ENCODE data around the gene HCK.

Gene HCK

GRCh38 chr20:32083469-32083868 is 31.4 kb downstream of the HCK start:
- DNase-seq (ENCODE audit: low read depth): no peak
- no peak overlapping the region for H3K4me3 ChIP-seq (ENCODE audit: low read depth, low read length)
- in situ Hi-C loops (cut with HindIII; ENCODE audit: low sequenced_read_pairs): loop anchor here (10.0 kb wide), 1 partner anchor 239 kb away; the partner anchor contains the start of gene FOXS1
- TF ChIP-seq CTCF (IDR thresholded peaks at IDR 0.05; ENCODE audit: low read depth, low read length, missing control alignments): no peak

- in situ Hi-C loops (cut with HindIII; ENCODE audit: low sequenced_read_pairs): loop anchor here (5.0 to 10.0 kb wide), 2 partner anchors 45 to 242 kb away; partner anchors contain the start of gene FOXS1
- DNase-seq (ENCODE audit: low read depth): no peak
- no peak for TF ChIP-seq CTCF (IDR thresholded peaks at IDR 0.05; ENCODE audit: low read depth, low read length, missing control alignments)
- no peak overlapping the region for H3K4me3 ChIP-seq (ENCODE audit: low read depth, low read length)
Measured at GRCh38 chr20:32087070-32087469, 35.0 kb downstream of the HCK start.

GRCh38 chr20:32088759-32089158 is 36.7 kb downstream of the HCK start:
- in situ Hi-C loops (cut with HindIII; ENCODE audit: low sequenced_read_pairs): loop anchor here (5.0 to 10.0 kb wide), 2 partner anchors 46 to 244 kb away; partner anchors contain the start of gene FOXS1
- DNase-seq (ENCODE audit: low read depth): no peak
- H3K4me3 ChIP-seq (ENCODE audit: low read depth, low read length): no peak overlapping the region
- no peak for TF ChIP-seq CTCF (IDR thresholded peaks at IDR 0.05; ENCODE audit: low read depth, low read length, missing control alignments)

- in situ Hi-C loops (cut with HindIII; ENCODE audit: low sequenced_read_pairs): loop anchor here (5.0 to 10.0 kb wide), 2 partner anchors 47 to 245 kb away; partner anchors contain the start of gene FOXS1
- no peak for DNase-seq (ENCODE audit: low read depth)
- no peak for TF ChIP-seq CTCF (IDR thresholded peaks at IDR 0.05; ENCODE audit: low read depth, low read length, missing control alignments)
- H3K4me3 ChIP-seq (ENCODE audit: low read depth, low read length): no peak overlapping the region
Measured at GRCh38 chr20:32089637-32090362, 37.8 kb downstream of the HCK start.

GRCh38 chr20:32091888-32092346 is 39.9 kb downstream of the HCK start:
- DNase-seq (ENCODE audit: low read depth): peak; percentile 40
- no peak overlapping the region for H3K4me3 ChIP-seq (ENCODE audit: low read depth, low read length)
- TF ChIP-seq CTCF (IDR thresholded peaks at IDR 0.05; ENCODE audit: low read depth, low read length, missing control alignments): peak; percentile 95
- in situ Hi-C loops (cut with HindIII; ENCODE audit: low sequenced_read_pairs): no loop called here

- no peak for TF ChIP-seq CTCF (IDR thresholded peaks at IDR 0.05; ENCODE audit: low read depth, low read length, missing control alignments)
- DNase-seq (ENCODE audit: low read depth): no peak
- in situ Hi-C loops (cut with HindIII; ENCODE audit: low sequenced_read_pairs): no loop called here
- H3K4me3 ChIP-seq (ENCODE audit: low read depth, low read length): no peak overlapping the region
Measured at GRCh38 chr20:32098786-32099185, 46.7 kb downstream of the HCK start.

All from astrocyte of the cerebellum (primary cell).